NCI-H345 treated with DMSO at 0.1 percent for 48 hours (cell line): ENCODE measurements around the gene SAG.

Experiments used
- DNase-seq: peaks from one replicate; lab custom pipeline; 2025; ENCODE audit not compliant: unreplicated experiment; lab: John Stamatoyannopoulos, UW

Gene SAG

GRCh38 chr2:233379034-233379433 lies 71.4 kb downstream of the SAG start:
- DNase-seq = no peak

- no peak for DNase-seq
Measured at GRCh38 chr2:233379441-233379840, 71.8 kb downstream of the SAG start.

- DNase-seq = no peak
Measured at GRCh38 chr2:233380132-233380895, 72.7 kb downstream of the SAG start.

- DNase-seq = no peak
Measured at GRCh38 chr2:233380995-233381637, 73.5 kb downstream of the SAG start.

DNA sequence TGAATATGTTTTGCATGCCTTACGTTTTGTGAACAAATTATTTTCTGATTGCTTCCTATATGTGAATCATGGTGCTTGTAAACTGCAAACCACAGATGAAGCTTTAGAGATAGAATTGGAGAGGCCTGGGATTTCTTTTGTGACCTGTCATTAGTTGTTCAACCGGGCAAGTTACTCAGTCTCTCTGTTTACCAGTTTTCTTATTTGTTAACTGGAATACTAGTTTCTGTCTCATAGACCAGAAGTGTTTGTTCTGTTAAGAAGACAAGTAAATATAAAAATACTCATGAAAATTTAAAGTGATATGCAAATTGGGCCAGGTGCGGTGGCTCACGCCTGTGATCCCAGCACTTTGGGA lies 74.0 kb downstream of the SAG start:
- DNase-seq = no peak

GRCh38 chr2:233384015-233384414 lies 76.4 kb downstream of the SAG start:
- no peak for DNase-seq

- no peak for DNase-seq
Measured at GRCh38 chr2:233384811-233385488, 77.3 kb downstream of the SAG start.

DNA sequence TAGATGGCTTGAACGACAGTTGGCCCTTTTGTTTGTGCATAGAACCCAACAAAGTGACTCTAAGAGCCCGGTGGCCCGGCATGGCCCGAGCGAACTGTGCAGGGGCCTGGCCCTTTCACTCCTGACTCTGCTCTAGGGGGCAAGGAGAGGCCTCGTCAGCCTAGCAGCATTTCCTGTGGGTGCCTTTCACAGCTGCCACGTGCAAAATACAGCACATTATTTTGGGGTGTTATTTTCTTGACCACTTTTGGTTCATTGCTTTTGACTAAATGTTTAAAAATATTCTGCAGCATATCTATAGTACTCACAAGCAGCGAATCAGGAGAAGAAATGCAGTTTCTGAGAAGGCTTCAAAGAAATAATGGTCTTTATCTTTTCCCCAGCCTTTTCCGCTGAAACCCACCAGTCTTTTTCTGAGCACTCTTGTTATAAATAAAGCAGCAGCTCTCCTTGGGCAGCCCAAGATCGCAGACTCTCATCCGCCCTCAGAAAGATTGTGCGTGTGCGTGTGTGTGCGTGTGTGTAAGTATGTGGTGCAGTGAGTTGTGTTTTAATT lies 78.0 kb downstream of the SAG start:
- DNase-seq = no peak

GRCh38 chr2:233386382-233387041 lies 78.9 kb downstream of the SAG start:
- DNase-seq = no peak

DNA sequence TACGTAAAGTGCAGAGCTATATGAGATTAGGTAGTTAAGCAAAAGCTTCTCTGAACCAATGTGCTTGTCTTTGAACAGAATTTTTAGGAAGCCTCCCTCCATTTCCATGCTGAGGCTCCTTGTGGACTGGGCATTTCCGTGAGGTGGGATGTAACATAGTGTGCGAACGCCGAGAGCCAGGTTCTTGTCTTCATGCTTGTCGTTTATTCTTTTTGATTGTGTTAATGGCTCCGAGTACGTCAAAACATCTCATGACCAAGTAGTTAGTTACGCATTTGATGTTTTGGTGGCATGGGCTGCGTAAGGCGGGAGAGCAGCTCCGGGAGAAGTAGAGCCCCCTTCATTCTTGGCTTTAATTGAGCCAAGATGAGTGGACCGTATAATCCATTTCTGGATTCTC lies 79.6 kb downstream of the SAG start:
- DNase-seq = no peak

DNA sequence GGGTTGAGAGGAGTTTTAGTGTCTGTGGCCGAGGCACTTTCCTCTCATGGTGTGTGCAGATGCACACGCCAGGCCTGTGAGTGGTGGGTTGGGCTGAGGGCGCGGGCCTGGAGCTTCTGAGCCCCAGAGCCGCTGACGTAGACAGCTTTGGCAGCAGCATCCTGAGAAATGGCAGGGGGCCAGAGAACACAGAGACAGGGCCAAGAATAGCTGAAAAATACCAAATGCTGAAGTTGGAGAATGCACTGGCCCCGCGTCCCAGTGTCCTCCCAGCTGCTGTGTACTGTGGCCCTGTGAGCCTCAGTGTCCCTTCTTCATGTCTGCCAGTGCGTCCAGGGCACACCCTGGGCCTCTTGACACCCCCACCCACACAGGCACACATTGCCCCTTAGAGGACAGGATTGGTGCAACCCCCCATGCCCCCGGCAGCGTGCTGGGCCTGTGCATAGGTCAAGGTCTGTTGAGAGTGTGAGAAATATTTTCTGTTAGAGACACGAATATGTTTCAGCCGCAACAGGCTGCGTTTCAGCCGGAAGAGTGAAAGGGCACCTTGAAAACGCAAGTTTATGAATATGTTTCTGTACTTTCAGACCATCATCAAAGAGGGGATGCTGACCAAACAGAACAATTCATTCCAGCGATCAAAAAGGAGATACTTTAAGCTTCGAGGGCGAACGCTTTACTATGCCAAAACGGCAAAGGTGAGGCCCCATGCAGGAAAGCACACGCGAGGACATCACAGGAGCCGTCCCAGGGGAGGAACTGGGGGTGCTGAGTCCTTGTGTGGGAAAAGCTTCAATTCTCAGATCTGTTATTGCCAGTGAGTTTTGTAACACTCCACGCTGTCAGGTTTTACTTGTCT lies 80.3 kb downstream of the SAG start:
- DNase-seq = no peak

- no peak for DNase-seq
Measured at GRCh38 chr2:233389601-233390125, 82.0 kb downstream of the SAG start.

DNA sequence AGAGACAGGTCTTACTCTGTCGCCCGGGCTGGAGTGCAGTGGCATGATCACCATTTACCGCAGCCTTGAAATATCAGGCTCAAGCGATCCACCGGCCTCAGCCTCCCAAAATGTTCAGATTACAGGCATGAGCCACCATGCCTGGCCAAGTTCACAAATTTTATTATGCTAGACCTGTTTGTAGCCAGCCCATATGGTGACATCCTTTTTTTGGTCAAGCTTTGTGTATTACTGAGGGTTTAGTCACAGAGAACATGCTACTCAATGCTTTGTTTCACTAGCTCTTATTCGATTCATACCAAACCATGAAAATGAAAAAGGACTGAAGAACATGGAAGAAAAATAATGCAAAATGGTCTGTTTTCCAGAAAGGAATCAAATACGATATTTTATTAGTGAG lies 88.1 kb downstream of the SAG start:
- no peak for DNase-seq
